ENCODE data around the gene APC. TPM values are rescaled to one million over a fixed set of nuclear protein-coding genes. Genes with fewer than 3 reads are reported as not detected.

Gene APC
- total and polyA plus RNA-seq, 2 of the 8 experiments (the other 6 are each of a cell fraction or from before 2014, with no cell fraction given) = 6.8 to 41.9 TPM

GRCh38 chr5:112883192-112883591 is 145.5 kb downstream of the APC start (continued):
- TF ChIP-seq CHD7 (IDR thresholded peaks at IDR 0.05; ENCODE audit: insufficient replicate concordance, low read length) (no peak), SUZ12 (IDR thresholded peaks at IDR 0.05; ENCODE audit: low read length) (no peak), RNF2 (IDR thresholded peaks at IDR 0.05; ENCODE audit: borderline replicate concordance, low read depth, low read length, missing control alignments, poor library complexity, severe bottlenecking) (no peak), EZH2 (IDR thresholded peaks at IDR 0.05; ENCODE audit: low read depth, low read length, severe bottlenecking) (no peak), JUND (IDR thresholded peaks at IDR 0.05; ENCODE audit: low read length) (no peak)
